ENCODE measurements around the gene KLF3. TPM values are rescaled to one million over a fixed set of nuclear protein-coding genes. Genes with fewer than 3 reads are reported as not detected.

Gene KLF3
- total and polyA plus RNA-seq, 9 of the 15 experiments (the other 6 are each of a cell fraction or from before 2014, with no cell fraction given), result 9.9 to 47.2 (median 18.1) TPM

DNA sequence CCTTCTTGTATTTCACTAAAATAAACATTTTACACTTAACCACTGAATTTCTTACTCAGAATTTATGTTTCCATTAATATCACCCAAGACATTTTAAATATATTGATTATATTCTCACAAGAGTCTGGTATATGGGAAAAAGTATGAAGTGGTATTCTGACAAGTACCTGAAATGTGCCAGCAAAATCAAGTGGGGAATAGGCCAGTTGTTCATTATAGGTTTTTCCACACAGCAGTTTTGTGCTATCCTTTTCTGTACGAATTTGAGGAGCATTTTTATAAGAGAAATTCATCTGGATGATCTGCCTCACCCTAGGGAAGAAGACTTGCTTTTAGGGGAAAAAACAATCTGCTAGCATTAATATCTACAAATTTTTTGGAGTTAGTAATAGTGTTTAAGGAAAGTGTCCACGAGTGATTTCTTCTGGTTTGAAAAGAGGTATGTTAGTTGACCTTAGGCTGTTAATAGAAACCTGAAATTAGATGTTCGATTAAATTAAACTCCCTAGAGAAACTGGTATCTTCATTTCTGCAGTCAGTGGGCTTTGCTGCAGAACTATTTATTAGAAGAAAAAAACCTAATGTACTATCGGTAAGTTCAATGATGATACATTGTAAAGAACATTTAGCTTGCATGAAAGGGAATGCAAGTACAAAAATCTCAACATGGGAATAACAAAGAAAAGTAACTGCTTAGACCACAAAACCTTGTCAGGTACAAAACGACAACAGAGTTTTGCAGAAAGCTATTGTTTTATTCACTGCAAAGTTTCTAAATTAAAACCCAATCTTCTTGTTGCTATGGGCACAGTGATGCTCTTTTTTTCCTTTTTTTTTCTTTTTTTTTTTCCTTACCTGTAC is 1.8 kb downstream of the KLF3 start (continued):
- TF ChIP-seq MCM2 (IDR thresholded peaks at IDR 0.05; ENCODE audit: low read depth) (no peak), YY1 (IDR thresholded peaks at IDR 0.05; ENCODE audit: borderline replicate concordance in 1 of 3, control insufficient read depth in 1 of 3, extremely low read depth in 1 of 3, insufficient read depth in 3 of 3, insufficient read length in 1 of 3, insufficient replicate concordance in 2 of 3, low read depth in 1 of 3, low read length in 2 of 3) (no peak), ARHGAP35 (IDR thresholded peaks at IDR 0.05; ENCODE audit: partially characterized antibody) (no peak), RAD51 (IDR thresholded peaks at IDR 0.05; ENCODE audit: borderline replicate concordance, low read depth) (no peak), RBM34 (IDR thresholded peaks at IDR 0.05; ENCODE audit: borderline replicate concordance, insufficient read depth, low read length) (no peak)
- TF ChIP-seq, protein P1, sequence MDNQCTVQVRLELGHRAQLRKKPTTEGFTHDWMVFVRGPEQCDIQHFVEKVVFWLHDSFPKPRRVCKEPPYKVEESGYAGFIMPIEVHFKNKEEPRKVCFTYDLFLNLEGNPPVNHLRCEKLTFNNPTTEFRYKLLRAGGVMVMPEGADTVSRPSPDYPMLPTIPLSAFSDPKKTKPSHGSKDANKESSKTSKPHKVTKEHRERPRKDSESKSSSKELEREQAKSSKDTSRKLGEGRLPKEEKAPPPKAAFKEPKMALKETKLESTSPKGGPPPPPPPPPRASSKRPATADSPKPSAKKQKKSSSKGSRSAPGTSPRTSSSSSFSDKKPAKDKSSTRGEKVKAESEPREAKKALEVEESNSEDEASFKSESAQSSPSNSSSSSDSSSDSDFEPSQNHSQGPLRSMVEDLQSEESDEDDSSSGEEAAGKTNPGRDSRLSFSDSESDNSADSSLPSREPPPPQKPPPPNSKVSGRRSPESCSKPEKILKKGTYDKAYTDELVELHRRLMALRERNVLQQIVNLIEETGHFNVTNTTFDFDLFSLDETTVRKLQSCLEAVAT (IDR thresholded peaks at IDR 0.05), result peak; percentile 50 to 68; a peak in 3 of 4 replicates

DNA sequence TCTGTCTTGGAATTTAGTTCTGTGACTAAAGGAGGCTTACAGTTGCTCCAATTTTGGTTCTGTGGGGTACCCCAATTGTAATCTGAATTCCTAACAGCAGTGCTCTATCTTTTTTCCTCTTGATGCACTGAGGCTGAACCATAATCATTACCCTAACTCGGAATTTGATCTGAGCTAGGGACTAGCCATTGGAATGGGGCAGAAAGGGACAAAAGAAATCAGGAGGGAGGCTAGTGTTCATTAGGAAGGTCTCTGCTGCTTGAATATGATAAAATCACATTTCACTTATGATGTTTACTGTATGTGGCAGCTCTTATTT is 2.7 kb downstream of the KLF3 start:
- Histone ChIP-seq H3K4me3 (peak overlapping the region; percentile 92), H3K36me3 (ENCODE audit: control insufficient read depth, insufficient read depth, low read length) (peaks cover 28% of the 10 kb centered on the region), H3K9ac (ENCODE audit: insufficient read depth in 1 of 2, low read depth in 2 of 2, low read length in 2 of 2) (peak overlapping the region; percentile 56 to 91; a peak in 3 of 4 replicates), H3K9me1 (ENCODE audit: control insufficient read depth, insufficient read depth, low read length) (no peaks in the 10 kb centered on the region), H4K20me1 (replicated peaks; ENCODE audit: control insufficient read depth, insufficient read depth, low read length) (peaks cover 9% of the 10 kb centered on the region; the same call in 1 of the 2 replicates), H3K27me3 (ENCODE audit: control insufficient read depth in 2 of 2, insufficient read depth in 2 of 2, low read length in 2 of 2) (no peaks in the 10 kb centered on the region), H3K9me3 (replicated peaks; ENCODE audit: control insufficient read depth, insufficient read depth, low read depth, low read length) (no peaks in the 10 kb centered on the region), H3K4me1 (replicated peaks in 1 of 2; ENCODE audit: control insufficient read depth in 2 of 2, insufficient read depth in 2 of 2, low read length in 2 of 2) (peaks cover 28 to 50% of the 10 kb centered on the region in 2 experiments), H3K27ac (ENCODE audit: extremely low read depth, low read depth, low read length) (peak overlapping the region; percentile 98), H3K79me2 (ENCODE audit: control insufficient read depth, insufficient read depth, low read length) (peaks cover 96% of the 10 kb centered on the region), H2AFZ (ENCODE audit: low read depth, low read length) (no peak overlapping the region), H3K4me2 (ENCODE audit: insufficient read depth, low read length) (peak overlapping the region; percentile 85)
- CTCF ChIA-PET (ENCODE audit: low intra/inter-chr PET ratio), result no interaction called here
- intact Hi-C loops (cut with micrococcal nuclease), result loop anchor here (2.0 to 5.0 kb wide), 3 partner anchors 138 to 348 kb away; no protein-coding TSS in a partner anchor
- POLR2A ChIA-PET, result interaction anchor here (0.6 to 2.0 kb wide), 11 partner anchors 11 to 534 kb away, joined by 3 to 10 read pairs (median 4); no protein-coding TSS in a partner anchor
- DNase-seq (ENCODE audit: extremely low read depth in 1 of 4, low spot score in 3 of 4) (no peak), ATAC-seq (peak; percentile 0; the same call in 1 of the 3 replicates), FAIRE-seq (no peak)
- WGBS (ENCODE audit: insufficient coverage, low coverage, missing lambda C conversion rate), result 0% methylated on average over 1 of the region's 1 CpG
- in situ Hi-C loops (cut with MboI), result no loop called here
- TSS peak; percentile 61 for BruUV-seq (replicated peaks)
- no peak for TF ChIP-seq NR2C2 (CRISPR knock-in tag; IDR thresholded peaks at IDR 0.05)
- TF ChIP-seq NR2C2 (tag; IDR thresholded peaks at IDR 0.05), result peak; percentile 0; the same call in 1 of the 2 replicates
- TF ChIP-seq TAF15 (IDR thresholded peaks at IDR 0.05; ENCODE audit: low read depth, low read length), result no peak
- TF ChIP-seq SIN3A (IDR thresholded peaks at IDR 0.05; ENCODE audit: borderline replicate concordance in 2 of 2, control insufficient read depth in 1 of 2, low read depth in 2 of 2, low read length in 2 of 2), result 0 out of 4 replicates have a peak, but pooled peaks of 1 of the 2 experiments have one; percentile 23
- TF ChIP-seq, protein P1 (IDR thresholded peaks at IDR 0.05), result 0 out of 4 replicates have a peak, but pooled peaks of 1 of the 2 experiments have one; percentile 13
- TF ChIP-seq NBN (IDR thresholded peaks at IDR 0.05; ENCODE audit: low read depth), result no peak
- TF ChIP-seq TOE1 (IDR thresholded peaks at IDR 0.05; ENCODE audit: borderline replicate concordance), result no peak
- TF ChIP-seq TOE1 (CRISPR knock-in tag; IDR thresholded peaks at IDR 0.05; ENCODE audit: borderline replicate concordance, low read depth), result no peak

Data from K562 (cell line).